Effector memory CD4-positive, alpha-beta T cell (primary cell): Measurements from ENCODE around the gene RRBP1.

Experiments
- DNase-seq, 3 donors: peaks; one replicate each; pipeline ENCODE4 v3.0.0-alpha.2; 2020
- H3K27ac ChIP-seq: 2 replicates; pipeline ENCODE4 v1.7.0; 2013; ENCODE audit warnings: mild to moderate bottlenecking, low read length, moderate library complexity; ENCODE audit not compliant: insufficient read depth, poor library complexity, severe bottlenecking
- H3K27me3 ChIP-seq: replicated peaks from 2 replicates; pipeline ENCODE4 v1.7.0; 2013; ENCODE audit warnings: mild to moderate bottlenecking, low read length; ENCODE audit not compliant: insufficient read depth, control insufficient read depth, poor library complexity, severe bottlenecking
- H3K36me3 ChIP-seq: 2 replicates; pipeline ENCODE4 v1.7.0; 2013; ENCODE audit warnings: mild to moderate bottlenecking, low read length, moderate library complexity; ENCODE audit not compliant: control insufficient read depth, insufficient read depth
- H3K4me1 ChIP-seq: 2 replicates; pipeline ENCODE4 v1.7.0; 2013; ENCODE audit warnings: low read length, mild to moderate bottlenecking; ENCODE audit not compliant: control insufficient read depth, insufficient read depth, poor library complexity, severe bottlenecking
- H3K4me3 ChIP-seq: 2 replicates; pipeline ENCODE4 v1.7.0; 2013; ENCODE audit warnings: low read length, low read depth, mild to moderate bottlenecking; ENCODE audit not compliant: insufficient read depth, poor library complexity, severe bottlenecking
- H3K9me3 ChIP-seq: 2 replicates; pipeline ENCODE4 v1.7.0; 2013; ENCODE audit warnings: mild to moderate bottlenecking, low read length, moderate library complexity; ENCODE audit not compliant: control insufficient read depth

Gene RRBP1

DNA sequence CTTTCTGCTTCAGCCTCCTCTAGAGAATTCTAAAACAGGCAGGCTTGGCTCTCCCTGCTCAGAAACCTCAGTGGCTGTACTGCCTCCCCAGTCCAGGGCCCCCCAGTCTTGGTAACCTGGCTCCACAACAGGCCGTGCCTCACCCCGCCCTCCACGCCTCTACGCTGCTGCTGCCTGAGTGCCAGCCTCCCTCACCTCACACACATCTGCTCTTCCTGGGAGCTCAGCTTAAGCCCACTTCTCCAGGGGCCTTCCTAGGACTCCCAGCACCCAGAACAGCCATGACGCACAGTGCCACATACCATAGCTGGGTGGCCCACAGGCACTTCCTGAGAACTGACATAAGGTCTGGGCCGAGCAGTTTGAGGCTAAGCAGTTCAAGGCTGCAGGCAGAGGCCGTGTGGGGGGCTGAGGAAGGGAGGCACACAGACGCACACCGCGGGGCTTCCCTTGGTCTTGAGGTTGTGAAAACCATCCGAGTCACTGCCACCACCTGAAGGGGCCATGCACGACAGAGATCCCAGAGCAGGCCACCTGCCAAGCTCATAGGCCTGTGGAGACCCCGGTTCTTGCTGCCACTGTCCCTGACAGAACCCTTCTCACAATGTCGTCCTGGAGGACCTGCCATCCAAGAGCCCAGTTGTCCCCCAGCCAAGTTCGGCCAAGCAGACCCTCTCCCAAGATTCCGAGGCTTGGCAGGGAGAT lies 69.6 kb downstream of the RRBP1 start:
- H3K4me1 ChIP-seq = peaks cover 39% of the 10 kb centered on the region
- H3K4me3 ChIP-seq = no peak overlapping the region
- H3K27ac ChIP-seq = peak overlapping the region; percentile 36
- H3K36me3 ChIP-seq = no peaks in the 10 kb centered on the region
- H3K27me3 ChIP-seq = no peaks in the 10 kb centered on the region
- no peaks in the 10 kb centered on the region for H3K9me3 ChIP-seq
- DNase-seq = peak in 1 of 3 donors; percentile 32

DNA sequence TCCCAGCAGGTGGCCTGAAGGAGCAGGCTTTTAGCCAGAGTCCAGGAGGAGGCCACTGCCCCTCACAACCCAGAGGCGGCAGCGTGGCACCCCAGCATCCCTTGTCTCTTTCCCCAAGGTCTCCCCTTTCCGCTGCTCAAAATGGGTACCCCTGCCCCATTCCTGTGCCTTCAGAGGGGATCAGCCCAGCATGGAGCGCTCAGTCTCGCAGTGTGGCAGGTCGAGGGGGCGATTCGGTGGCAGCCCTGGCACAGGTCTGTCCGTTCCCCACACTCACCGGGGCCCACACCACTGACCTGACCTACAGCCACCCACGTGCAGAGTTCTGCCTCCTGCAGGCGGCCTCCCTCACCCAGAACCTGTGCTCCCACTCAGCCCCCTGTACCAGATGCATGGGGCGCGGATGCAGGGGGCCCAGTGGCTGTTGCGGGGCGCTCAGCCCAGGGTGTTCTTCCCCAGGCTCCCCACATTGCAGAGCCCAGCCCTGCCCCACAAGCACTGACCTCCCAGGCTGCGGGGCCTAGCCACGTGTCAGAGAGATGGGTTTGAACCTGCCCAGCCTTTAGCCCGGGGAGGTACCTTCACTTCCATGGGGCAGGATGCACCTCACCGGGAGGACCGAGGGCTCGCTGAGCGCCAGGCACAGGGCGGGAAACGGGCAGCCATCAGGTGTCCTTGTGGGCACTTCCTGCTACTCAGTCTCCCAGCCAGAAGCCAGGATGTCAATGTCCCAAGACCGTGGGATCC lies 70.3 kb downstream of the RRBP1 start:
- peak overlapping the region; percentile 33 for H3K4me3 ChIP-seq
- peaks cover 39% of the 10 kb centered on the region for H3K4me1 ChIP-seq
- H3K9me3 ChIP-seq = no peaks in the 10 kb centered on the region
- DNase-seq = no peak
- peak overlapping the region; percentile 36 for H3K27ac ChIP-seq
- H3K36me3 ChIP-seq = no peaks in the 10 kb centered on the region
- no peaks in the 10 kb centered on the region for H3K27me3 ChIP-seq

DNA sequence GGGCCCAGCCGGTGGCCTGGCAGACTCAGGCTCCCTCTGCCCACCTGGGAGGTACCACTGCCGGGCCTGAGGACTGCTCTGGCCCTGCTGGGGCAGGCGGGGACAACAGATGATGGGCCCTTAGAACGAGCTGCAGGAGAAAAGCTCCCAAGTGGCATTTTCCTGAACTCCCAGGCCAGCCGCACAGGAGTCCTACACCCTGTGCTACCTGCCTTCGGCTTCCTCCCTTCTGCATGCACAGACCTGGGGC lies 70.8 kb downstream of the RRBP1 start:
- H3K27me3 ChIP-seq = no peaks in the 10 kb centered on the region
- H3K4me3 ChIP-seq = peak overlapping the region; percentile 33
- H3K27ac ChIP-seq = peak overlapping the region; percentile 36
- no peaks in the 10 kb centered on the region for H3K9me3 ChIP-seq
- H3K4me1 ChIP-seq = peaks cover 39% of the 10 kb centered on the region
- H3K36me3 ChIP-seq = no peaks in the 10 kb centered on the region
- DNase-seq = no peak

DNA sequence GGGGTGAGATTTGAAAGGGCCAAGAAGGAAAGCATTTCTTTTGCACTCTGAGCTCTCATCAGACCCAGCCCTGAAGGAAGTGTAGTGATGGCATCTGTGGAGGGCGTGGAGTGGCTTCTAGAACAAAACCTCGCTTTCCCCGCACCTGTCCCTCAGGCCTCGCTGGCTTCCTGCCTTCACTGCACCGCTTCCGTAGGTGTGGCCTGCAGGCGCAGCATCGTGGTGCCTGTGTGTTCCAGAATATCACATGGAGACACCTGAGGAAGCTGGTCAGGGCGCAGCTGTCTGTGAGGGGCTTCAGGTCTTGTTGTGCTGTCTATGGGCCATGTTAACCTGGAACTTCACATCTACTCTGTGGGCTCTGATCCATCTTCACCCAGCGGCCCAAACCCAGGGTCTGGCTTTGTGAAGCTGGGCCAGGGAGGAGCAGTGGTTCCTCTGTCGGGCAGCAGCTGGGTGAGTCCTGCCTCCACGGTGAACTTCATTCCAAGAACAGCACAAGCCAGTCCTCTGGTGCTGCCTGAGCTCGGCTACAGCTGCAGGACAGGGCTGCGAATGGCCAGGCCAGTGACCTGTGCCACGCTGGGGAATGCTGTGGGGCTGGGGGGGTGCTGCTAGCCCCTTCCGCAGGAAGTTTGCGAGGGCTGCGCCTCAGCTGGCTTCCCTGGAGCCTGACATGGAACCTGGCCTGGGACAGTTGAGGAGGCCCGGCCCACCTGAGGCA lies 71.3 kb downstream of the RRBP1 start:
- DNase-seq = peak; percentile 31 to 53 (median 43)
- Histone ChIP-seq H3K27me3 (no peaks in the 10 kb centered on the region), H3K4me1 (peaks cover 39% of the 10 kb centered on the region), H3K4me3 (peak overlapping the region; percentile 33), H3K36me3 (no peaks in the 10 kb centered on the region), H3K9me3 (no peaks in the 10 kb centered on the region), H3K27ac (peak overlapping the region; percentile 36)

DNA sequence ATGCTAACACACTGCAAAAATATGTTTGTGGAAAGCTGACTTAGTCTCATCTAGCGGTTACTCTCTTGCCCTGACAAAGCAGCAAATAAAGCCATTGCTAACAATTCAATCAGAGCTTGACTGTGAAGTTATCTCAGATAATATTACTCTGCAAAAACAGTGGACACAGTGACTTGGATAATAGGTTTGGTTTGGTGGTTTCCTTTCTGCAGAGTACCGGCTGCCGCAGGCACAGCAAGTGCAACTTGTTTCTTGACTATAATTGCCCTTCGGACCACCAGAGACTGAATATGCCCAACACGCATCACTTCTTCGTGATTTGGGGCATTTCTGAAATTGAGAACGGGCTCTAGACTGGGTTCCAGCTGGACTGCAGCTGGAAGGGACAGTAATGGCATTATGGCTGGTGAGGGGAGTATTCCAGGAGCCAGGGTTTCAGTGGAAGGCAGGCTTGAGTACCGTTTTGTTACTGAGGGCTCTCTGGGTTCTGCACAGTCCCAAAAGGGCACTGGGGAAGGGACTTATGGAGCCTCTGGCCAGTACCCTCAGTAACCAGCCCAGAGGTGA lies 72.1 kb downstream of the RRBP1 start:
- DNase-seq = no peak
- H3K9me3 ChIP-seq = no peaks in the 10 kb centered on the region
- H3K36me3 ChIP-seq = peaks cover 5% of the 10 kb centered on the region
- H3K27ac ChIP-seq = peak overlapping the region; percentile 36
- H3K27me3 ChIP-seq = no peaks in the 10 kb centered on the region
- H3K4me3 ChIP-seq = no peak overlapping the region
- peaks cover 39% of the 10 kb centered on the region for H3K4me1 ChIP-seq

DNA sequence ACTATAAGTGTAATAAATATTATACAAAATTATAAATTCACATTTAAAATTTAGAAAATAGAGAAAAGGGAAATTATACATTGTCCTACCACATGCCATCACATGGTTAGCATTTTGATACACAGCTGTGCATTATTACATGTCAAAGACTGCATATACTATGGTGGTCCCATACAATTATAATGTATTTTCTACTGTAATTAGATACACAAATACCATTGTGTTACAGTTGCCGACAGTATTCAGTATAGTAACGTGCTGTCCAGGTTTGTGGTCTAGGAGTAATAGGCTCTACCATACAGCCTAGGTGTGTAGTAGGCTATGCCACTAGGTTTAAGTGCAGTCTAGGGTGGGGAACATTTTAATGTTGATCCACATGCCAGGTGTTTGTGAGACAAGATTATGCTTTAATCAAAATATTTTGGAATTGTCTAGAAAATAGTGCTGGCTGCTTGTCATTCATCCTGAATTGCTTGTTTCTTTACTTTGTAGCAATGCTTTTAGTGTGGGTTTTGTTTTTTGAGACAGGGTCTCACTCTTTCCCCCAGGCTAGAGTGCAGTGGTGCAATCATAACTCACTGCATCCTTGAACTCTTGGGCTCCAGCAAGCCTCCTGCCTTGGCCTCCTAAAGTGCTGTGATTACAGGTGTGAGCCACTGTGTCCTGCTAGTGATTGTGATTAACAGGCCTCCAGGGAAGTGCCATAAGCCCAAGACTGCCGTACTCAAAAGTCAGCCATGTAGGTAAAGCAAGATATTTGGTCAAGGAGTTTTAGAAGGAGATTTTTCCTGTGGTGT lies 73.1 kb downstream of the RRBP1 start:
- Histone ChIP-seq H3K9me3 (no peaks in the 10 kb centered on the region), H3K27me3 (no peaks in the 10 kb centered on the region), H3K27ac (peak overlapping the region; percentile 42), H3K4me3 (no peak overlapping the region), H3K4me1 (peaks cover 39% of the 10 kb centered on the region), H3K36me3 (peaks cover 12% of the 10 kb centered on the region)
- no peak for DNase-seq

DNA sequence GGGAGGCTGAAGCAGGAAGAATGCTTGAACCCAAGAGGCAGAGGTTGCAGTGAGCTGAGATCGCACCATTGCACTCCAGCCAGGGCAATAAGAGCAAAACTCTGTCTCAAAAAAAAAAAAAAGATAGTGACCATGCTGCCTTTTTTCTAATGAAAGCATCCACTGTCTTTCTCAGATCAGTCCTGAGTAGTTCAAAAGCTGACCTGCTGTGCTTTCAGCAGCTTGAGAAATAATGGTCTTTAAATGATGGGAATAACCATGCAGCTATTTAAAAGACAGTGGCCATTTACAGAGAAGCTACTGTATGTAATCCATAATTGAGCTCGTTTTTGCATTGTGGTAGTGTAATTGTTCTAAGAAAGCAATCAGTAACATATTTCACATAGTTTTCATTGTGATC lies 76.0 kb downstream of the RRBP1 start:
- peaks cover 12% of the 10 kb centered on the region for H3K36me3 ChIP-seq
- H3K27me3 ChIP-seq = no peaks in the 10 kb centered on the region
- peaks cover 18% of the 10 kb centered on the region for H3K4me1 ChIP-seq
- H3K9me3 ChIP-seq = no peaks in the 10 kb centered on the region
- no peak overlapping the region for H3K27ac ChIP-seq
- DNase-seq = no peak
- H3K4me3 ChIP-seq = no peak overlapping the region

DNA sequence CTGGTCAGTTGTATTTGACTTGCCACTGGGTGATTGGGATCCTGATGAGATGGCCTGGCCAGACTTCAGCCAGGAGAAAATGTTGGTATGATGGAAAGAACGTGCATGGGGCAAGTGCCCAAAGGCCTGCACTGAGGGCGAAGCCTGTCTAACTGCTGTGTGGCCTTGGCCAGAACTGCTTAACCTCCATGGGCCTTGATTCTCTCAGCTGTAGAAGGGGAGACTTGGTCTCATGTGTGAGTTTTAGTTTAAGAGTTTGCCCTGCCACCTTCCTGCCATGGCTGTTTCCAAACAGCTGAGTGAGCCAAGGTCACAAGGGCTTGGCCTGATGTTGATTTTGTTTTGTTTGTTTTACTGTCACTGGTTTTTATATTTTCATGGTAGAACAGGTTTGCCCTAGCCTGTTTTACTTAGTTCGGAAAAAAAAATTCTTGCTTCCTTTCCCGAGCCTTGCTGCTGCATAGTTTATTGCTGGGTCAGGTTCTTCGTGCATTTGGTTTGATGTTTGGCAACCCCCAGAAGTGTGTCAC lies 76.8 kb downstream of the RRBP1 start:
- peaks cover 11% of the 10 kb centered on the region for H3K4me1 ChIP-seq
- no peak overlapping the region for H3K4me3 ChIP-seq
- peaks cover 12% of the 10 kb centered on the region for H3K36me3 ChIP-seq
- no peaks in the 10 kb centered on the region for H3K27me3 ChIP-seq
- DNase-seq = no peak
- no peaks in the 10 kb centered on the region for H3K9me3 ChIP-seq
- H3K27ac ChIP-seq = no peak overlapping the region

DNA sequence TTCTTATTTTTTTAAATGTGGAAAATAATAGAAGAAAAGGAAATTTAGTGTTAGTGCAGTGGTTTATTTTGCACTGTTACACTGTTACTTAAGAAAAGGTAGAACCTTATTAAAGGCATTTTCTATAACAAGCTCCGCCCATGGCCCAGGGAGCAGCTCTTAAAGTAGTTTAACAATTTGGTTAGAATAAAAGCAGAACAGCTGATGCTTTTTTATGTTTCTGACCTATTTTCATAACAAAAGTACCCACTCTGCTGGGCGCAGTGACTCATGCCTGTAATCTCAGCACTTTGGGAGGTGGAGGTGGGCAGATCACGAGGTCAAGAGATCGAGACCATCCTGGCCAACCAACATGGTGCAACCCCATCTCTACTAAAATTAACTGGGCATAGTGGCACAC lies 79.5 kb downstream of the RRBP1 start:
- H3K4me3 ChIP-seq = no peak overlapping the region
- no peaks in the 10 kb centered on the region for H3K9me3 ChIP-seq
- H3K36me3 ChIP-seq = peaks cover 12% of the 10 kb centered on the region
- H3K27me3 ChIP-seq = no peaks in the 10 kb centered on the region
- no peak overlapping the region for H3K27ac ChIP-seq
- no peak for DNase-seq
- H3K4me1 ChIP-seq = no peaks in the 10 kb centered on the region
